ENCODE results near the gene COLGALT1.
A peak's percentile ranks its signal among the peaks of the same experiment; 100 is the strongest.
"Not testable (repeated sequence)": the region's sequence is repeated elsewhere in the genome, so short reads cannot be mapped to it uniquely, and the experiment has no call there.

The COLGALT1 gene

DNA sequence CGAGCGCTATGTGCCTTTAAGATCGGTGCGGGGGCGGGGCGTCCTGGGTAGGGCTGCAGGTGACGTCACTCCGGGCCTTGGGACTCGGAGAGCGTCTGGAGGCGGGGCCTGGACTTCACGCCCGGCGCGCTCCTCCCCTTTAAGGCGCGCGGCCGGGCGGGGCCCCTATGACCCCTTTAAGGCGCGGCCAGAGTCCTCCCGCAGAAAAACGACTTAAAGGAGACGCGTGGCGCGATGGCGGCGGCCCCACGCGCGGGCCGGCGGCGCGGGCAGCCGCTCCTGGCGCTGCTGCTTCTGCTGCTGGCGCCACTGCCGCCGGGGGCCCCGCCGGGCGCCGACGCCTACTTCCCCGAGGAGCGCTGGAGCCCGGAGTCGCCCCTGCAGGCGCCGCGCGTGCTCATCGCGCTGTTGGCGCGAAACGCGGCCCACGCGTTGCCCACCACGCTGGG is at the start of gene COLGALT1:
Gene COLGALT1 (plus strand): TSS at position 170 of the 449 bp plus-strand sequence. CDS start 65 bp downstream, at position 235.
- DNase-seq = peak; percentile 94 to 98

DNA sequence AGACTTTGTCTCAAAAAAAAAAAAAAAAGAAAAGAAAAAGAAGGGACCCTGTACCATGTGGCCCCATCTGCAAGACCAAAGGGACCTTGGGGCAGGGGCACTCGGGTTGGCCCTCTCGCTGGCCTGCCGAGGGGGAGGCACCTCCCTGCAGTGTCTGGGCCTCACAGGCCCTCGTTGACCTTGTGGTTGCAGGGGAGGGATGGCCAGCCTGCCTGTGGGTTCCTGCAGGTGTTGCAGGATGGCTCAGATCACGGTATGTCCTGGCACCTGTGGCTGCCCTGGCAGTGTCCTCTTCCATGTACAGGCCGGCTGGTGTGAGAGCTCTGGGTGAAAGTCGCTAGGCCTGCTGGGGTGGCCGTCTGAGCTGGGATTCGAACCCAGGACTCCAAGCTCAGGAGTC is 48.7 kb upstream of the COLGALT1 start:
- no peak for DNase-seq

DNA sequence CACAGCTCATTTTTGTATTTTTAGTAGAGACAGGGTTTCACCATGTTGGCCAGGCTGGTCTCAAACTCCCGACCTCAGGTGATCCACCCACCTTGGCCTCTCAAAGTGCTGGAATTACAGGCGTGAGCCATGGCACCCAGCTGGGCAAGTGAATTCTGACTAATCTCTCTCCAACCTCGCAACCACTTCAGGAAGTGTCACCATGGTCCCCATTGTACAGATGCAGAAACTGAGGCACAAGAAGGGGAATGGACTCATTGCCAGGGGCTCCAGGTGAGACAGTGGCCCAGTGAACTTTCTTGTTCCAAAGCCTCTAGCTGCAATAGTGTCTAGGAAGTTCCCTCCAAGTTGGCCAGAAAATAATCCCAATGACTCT is 46.9 kb upstream of the COLGALT1 start:
- not testable (repeated sequence) for DNase-seq

- DNase-seq = no peak
Observed at GRCh38 chr19:17510220-17510993, 45.0 kb upstream of the COLGALT1 start.

GRCh38 chr19:17511724-17512573 is 43.5 kb upstream of the COLGALT1 start:
- DNase-seq = peak; percentile 73 to 89

DNA sequence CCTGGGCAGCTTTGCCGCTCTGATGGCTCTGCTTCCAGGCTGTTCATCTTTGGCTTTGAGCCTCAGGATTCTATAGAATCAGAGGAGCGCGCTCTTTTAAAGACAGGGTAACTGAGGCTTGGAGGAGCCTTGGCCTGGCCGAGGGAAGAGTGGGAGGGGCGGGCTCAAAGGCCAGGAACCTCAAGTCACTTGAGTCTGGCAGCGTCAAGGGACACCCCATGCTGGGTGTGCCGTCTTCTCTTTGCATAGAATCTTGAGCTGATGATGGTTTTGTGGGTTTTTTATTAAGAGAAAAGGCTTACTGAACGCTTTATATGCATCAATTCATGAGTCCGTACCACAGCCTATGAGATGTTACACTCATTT is 42.9 kb upstream of the COLGALT1 start:
- no peak for DNase-seq

GRCh38 chr19:17515408-17516149 is 39.9 kb upstream of the COLGALT1 start:
- DNase-seq = no peak

- no peak for DNase-seq
Observed at GRCh38 chr19:17517898-17518297, 37.6 kb upstream of the COLGALT1 start.

- not testable (repeated sequence) for DNase-seq
Observed at GRCh38 chr19:17518654-17519053, 36.8 kb upstream of the COLGALT1 start.

GRCh38 chr19:17519967-17520366 is 35.5 kb upstream of the COLGALT1 start:
- DNase-seq = no peak

- no peak for DNase-seq
Observed at GRCh38 chr19:17520865-17521264, 34.6 kb upstream of the COLGALT1 start.

DNA sequence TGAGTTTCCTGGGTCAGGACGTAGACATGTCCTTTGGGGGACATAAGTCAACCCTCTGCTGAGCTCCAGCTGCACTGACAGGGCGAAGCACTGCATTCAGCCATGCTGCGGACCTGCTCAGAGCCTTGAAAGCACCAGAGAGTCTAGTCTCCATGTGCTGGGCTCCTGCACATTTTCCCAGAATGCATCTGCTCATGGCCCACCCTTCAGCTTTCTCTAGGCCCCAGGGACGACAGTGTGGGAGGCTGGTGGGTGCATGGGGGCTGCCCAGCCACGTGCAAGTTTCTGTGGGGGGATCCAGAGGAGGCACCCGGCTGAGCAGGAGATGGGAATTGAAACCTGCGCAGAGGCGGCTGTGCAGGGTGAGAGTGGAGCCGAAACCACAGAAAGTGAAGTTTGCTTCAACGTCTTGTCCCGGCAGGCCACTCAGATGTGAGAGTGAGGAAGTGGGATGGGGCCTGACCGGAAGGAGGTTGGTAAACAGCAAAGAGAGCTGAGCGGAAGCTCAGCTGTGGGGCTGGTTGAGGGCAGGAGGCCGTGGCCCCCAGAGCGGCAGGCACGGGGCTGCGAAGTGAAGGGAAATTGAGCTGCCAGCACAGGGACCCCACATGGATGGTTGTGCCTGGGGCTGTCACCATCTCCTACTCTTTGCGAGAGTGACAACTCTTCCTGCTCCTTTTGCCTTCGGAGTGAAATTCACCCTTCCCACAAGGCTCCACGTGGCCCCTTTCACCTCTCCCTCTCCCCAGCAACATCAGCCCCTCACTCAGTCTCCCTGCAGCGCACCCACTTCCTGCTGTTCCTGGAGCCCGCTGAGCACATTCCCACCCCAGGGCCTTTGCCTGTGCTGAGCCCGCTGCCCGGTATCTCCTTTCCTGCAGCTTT is 32.2 kb upstream of the COLGALT1 start:
- peak in 1 of 2 donors; percentile 28 for DNase-seq

- DNase-seq = no peak
Observed at GRCh38 chr19:17524651-17525050, 30.8 kb upstream of the COLGALT1 start.

DNA sequence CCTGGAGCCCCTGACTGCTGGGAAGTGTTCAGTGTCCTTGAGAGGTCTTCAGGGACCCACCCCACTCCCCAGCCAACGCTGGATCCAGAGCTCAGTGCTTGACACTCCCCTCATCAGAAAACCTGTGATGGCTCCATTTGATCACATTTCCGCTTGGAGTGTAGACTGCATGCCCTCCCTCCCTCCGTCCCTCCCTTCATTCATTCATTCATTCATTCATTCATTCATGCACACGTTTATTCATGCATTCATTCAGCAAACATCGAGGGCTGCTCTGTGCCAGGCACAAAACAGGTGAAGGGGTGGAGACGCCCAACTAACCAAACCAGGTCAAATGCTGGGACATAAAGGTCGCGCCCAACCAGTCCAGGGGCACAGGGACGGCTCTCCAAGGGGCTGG is 30.3 kb upstream of the COLGALT1 start:
- no peak for DNase-seq

DNA sequence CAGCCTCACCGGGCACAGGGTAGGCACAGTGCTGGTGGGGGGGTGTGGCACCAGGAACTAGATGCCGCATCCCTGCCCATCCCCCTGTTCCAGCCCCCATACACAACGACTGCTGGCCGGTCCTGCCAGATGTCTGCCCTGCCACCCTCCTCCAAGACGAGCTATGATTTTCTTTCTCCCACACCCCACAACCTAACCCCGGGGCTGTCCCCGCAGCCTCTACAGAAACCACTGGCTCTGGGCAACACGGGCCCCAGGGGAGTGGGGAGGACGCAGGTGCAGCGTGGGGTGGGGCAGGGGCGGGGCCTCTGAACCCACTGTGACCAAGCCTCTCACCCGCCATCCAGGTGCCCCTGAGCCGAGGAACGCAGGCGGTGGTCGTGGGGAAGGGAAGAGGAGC is 28.5 kb upstream of the COLGALT1 start:
- no peak for DNase-seq

DNA sequence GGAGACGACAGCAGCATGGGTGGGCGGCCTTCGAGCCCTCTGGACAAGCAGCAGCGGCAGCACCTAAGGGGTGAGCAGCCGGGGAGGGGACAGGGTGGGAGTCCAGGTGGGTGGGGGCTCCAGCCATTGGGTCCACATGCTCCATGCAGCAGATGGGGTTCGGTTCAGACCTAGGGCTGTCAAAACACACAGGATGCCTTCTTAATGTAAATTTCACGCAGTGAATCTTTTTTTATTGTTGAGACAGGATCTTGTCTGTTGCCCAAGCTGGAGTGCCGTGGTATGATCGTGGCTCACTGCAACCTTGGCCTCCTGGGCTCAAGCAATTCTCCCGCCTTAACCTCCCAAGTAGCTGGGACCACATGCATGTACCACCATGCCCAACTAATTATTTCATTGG is 28.1 kb upstream of the COLGALT1 start:
- DNase-seq = no peak

- no peak for DNase-seq
Observed at GRCh38 chr19:17528610-17529009, 26.8 kb upstream of the COLGALT1 start.

- DNase-seq = no peak
Observed at GRCh38 chr19:17529239-17530158, 25.9 kb upstream of the COLGALT1 start.

GRCh38 chr19:17530586-17530985 is 24.9 kb upstream of the COLGALT1 start:
- DNase-seq = no peak

GRCh38 chr19:17532116-17532515 is 23.3 kb upstream of the COLGALT1 start:
- no peak for DNase-seq

DNA sequence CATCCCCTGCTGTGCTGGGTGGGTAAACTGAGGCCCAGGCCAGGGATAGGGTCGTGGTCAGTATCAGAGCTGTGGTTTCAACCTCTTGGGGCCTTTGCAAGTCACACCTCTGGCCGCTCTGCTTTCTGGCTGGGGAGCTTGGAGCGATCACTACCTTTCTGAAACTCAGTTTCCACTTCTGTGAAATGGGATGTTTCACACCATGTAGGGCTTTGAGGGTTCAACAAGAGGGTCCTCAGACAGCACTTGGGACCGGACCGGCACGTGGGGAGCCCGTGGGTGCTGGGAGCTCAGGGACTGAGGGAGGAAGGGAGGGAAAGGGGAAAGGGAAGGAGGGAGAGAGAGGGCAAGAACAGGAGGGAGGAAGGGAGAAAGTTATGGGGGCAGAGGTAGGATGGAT is 22.9 kb upstream of the COLGALT1 start:
- DNase-seq = no peak
